PC-3 (cell line): ENCODE results near the gene MCAT.

ENCODE experiments used
- EZH2 ChIP-seq: fragments of 300-600 bp; sonication (generic); IDR thresholded peaks from one replicate; pipeline ENCODE4 v1.6.1; 2017; ENCODE audit warnings: antibody characterized with exemption, mild to moderate bottlenecking, low read length; ENCODE audit not compliant: unreplicated experiment
- TF ChIP-seq, protein P1 (sequence below): fragments of 300-600 bp; sonication (generic); conservative IDR thresholded peaks from 2 replicates; pipeline ENCODE4 v1.5.1; 2017; ENCODE audit warnings: antibody characterized with exemption, low read depth, mild to moderate bottlenecking, low read length

DNA sequence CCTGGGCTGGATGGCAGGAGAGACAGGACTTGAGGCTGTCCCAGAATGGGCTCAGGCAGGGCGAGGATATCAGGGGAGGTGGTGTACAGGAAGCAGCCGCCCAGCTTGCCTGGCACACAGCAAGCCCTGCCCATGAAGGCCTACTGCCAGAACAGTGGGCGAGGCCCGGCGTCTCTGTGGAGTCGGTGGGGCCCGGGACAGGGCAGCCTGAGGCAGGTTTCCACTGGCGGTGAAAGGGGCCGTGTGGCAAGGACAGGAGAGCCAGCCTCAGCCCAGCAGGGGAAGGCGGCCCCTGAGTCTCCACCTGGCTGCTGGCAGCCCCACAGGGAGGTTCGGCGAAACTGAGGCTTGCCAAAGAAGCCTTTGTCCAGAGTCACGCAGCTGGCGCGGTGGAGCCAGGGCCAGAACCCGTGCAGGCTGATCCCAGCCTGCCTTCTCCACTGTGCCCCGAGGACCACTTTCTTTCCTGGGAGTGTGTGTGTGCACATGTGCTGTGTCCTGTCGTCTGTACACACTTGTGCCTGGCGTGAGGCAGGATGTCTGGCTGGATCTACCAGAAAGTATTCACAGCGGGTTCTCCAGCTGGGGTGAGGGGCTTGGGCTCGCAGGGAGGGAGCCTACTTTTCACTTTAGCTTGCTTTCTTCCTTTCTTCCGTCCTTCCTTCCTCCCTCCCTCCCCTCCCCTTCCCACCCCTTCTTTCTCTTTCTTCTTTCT is 9.3 kb upstream of the MCAT start:
- TF ChIP-seq, protein P1, sequence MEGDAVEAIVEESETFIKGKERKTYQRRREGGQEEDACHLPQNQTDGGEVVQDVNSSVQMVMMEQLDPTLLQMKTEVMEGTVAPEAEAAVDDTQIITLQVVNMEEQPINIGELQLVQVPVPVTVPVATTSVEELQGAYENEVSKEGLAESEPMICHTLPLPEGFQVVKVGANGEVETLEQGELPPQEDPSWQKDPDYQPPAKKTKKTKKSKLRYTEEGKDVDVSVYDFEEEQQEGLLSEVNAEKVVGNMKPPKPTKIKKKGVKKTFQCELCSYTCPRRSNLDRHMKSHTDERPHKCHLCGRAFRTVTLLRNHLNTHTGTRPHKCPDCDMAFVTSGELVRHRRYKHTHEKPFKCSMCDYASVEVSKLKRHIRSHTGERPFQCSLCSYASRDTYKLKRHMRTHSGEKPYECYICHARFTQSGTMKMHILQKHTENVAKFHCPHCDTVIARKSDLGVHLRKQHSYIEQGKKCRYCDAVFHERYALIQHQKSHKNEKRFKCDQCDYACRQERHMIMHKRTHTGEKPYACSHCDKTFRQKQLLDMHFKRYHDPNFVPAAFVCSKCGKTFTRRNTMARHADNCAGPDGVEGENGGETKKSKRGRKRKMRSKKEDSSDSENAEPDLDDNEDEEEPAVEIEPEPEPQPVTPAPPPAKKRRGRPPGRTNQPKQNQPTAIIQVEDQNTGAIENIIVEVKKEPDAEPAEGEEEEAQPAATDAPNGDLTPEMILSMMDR, result no peak
- no peak for TF ChIP-seq EZH2
